Mesothelial cell of epicardium (in vitro differentiated cells): Measurements from ENCODE around the gene ZNF619. TPM values are rescaled to one million over a fixed set of nuclear protein-coding genes. Genes with fewer than 3 reads are reported as not detected.

Experiments
- DNase-seq, 2 experiments: peaks; one replicate each; pipeline ENCODE4 v3.0.0; 2021; ENCODE audit warnings: low spot score in 2 of 2; ENCODE audit not compliant: unreplicated experiment in 2 of 2
- H3K27ac Mint-ChIP-seq: 2 replicates; pipeline ENCODE4 v1.8.0; 2021; ENCODE audit warnings: mixed read lengths
- H3K27me3 Mint-ChIP-seq: 2 replicates; pipeline ENCODE4 v1.8.0; 2021; ENCODE audit warnings: low read depth, mixed read lengths
- H3K36me3 Mint-ChIP-seq: 2 replicates; pipeline ENCODE4 v1.8.0; 2021; ENCODE audit warnings: mixed read lengths
- H3K4me1 Mint-ChIP-seq: 2 replicates; pipeline ENCODE4 v1.8.0; 2021; ENCODE audit warnings: mixed read lengths
- H3K4me3 Mint-ChIP-seq: 2 replicates; pipeline ENCODE4 v1.8.0; 2021; ENCODE audit warnings: mild to moderate bottlenecking, moderate library complexity, mixed read lengths
- H3K9me3 Mint-ChIP-seq: 2 replicates; pipeline ENCODE4 v1.8.0; 2021; ENCODE audit warnings: mixed read lengths
- CTCF ChIP-seq: fragments of 200-600 bp; sonication (generic); IDR thresholded peaks from one replicate; pipeline ENCODE4 v1.5.0; 2021; ENCODE audit warnings: antibody characterized with exemption; ENCODE audit not compliant: unreplicated experiment
- total RNA-seq: library from RNA; stranded (reverse); gene quantifications from 3 replicates; pipeline ENCODE4 v1.2.1, GENCODE V29; 2021

Gene ZNF619
- 7.3 to 9.7 TPM (median 7.4 TPM) in 3 replicates for total RNA-seq

GRCh38 chr3:40476478-40477470, at the start of gene ZNF619:
TSS of gene ZNF619 (plus strand) at chr3:40477122. CDS start at chr3:40477980, 858 bp downstream.
- peak; percentile 29 to 66 for DNase-seq
- TF ChIP-seq CTCF, result no peak
- H3K9me3 Mint-ChIP-seq, result no peaks in the 10 kb centered on the region
- H3K4me1 Mint-ChIP-seq, result peaks cover 8% of the 10 kb centered on the region
- H3K4me3 Mint-ChIP-seq, result peak within 1 kb of the TSS; percentile 85
- no peaks in the 10 kb centered on the region for H3K27me3 Mint-ChIP-seq
- peaks cover 3% of the 10 kb centered on the region for H3K36me3 Mint-ChIP-seq
- H3K27ac Mint-ChIP-seq, result peak within 1 kb of the TSS; percentile 76

GRCh38 chr3:40432793-40433192, 44.1 kb upstream of the ZNF619 start:
- no peak overlapping the region for H3K27ac Mint-ChIP-seq
- TF ChIP-seq CTCF, result no peak
- no peaks in the 10 kb centered on the region for H3K4me1 Mint-ChIP-seq
- no peaks in the 10 kb centered on the region for H3K27me3 Mint-ChIP-seq
- H3K9me3 Mint-ChIP-seq, result no peaks in the 10 kb centered on the region
- H3K4me3 Mint-ChIP-seq, result no peak overlapping the region
- no peaks in the 10 kb centered on the region for H3K36me3 Mint-ChIP-seq
- DNase-seq, result no peak

GRCh38 chr3:40437889-40438288, 39.0 kb upstream of the ZNF619 start:
- TF ChIP-seq CTCF, result no peak
- Mint-ChIP-seq H3K27ac (no peak overlapping the region), H3K9me3 (peaks cover 8% of the 10 kb centered on the region), H3K4me3 (no peak overlapping the region), H3K4me1 (no peaks in the 10 kb centered on the region), H3K27me3 (no peaks in the 10 kb centered on the region), H3K36me3 (no peaks in the 10 kb centered on the region)
- DNase-seq, result no peak

GRCh38 chr3:40445062-40445461, 31.9 kb upstream of the ZNF619 start:
- Mint-ChIP-seq H3K4me1 (no peaks in the 10 kb centered on the region), H3K4me3 (no peak overlapping the region), H3K9me3 (peaks cover 7% of the 10 kb centered on the region), H3K36me3 (no peaks in the 10 kb centered on the region), H3K27ac (no peak overlapping the region), H3K27me3 (no peaks in the 10 kb centered on the region)
- no peak for DNase-seq
- TF ChIP-seq CTCF, result no peak

- no peaks in the 10 kb centered on the region for H3K27me3 Mint-ChIP-seq
- DNase-seq, result no peak
- H3K9me3 Mint-ChIP-seq, result no peaks in the 10 kb centered on the region
- no peaks in the 10 kb centered on the region for H3K4me1 Mint-ChIP-seq
- no peak overlapping the region for H3K27ac Mint-ChIP-seq
- peaks cover 1% of the 10 kb centered on the region for H3K36me3 Mint-ChIP-seq
- H3K4me3 Mint-ChIP-seq, result no peak overlapping the region
- no peak for TF ChIP-seq CTCF
These were observed 31.0 kb upstream of the ZNF619 start for GRCh38 chr3:40445880-40446279.
